Measurements from ENCODE around the gene PLEKHA8.

PLEKHA8 gene

GRCh38 chr7:30062587-30062986, 34.4 kb downstream of the PLEKHA8 start:
- H3K4me2 ChIP-seq (ENCODE audit: low read length) = no peak overlapping the region
- H3K18ac ChIP-seq (ENCODE audit: low read length) = no peak overlapping the region
- no peak for DNase-seq
- H3K4me3 ChIP-seq (ENCODE audit: low read depth, low read length) = no peak overlapping the region
- H2AK5ac ChIP-seq (ENCODE audit: low read length) = no peak overlapping the region
- H3K9ac ChIP-seq (ENCODE audit: low read length) = no peak overlapping the region
- no peak overlapping the region for H3K27ac ChIP-seq (ENCODE audit: low read depth, low read length)
- H3K14ac ChIP-seq (ENCODE audit: low read length) = no peak overlapping the region
- no peak overlapping the region for H4K91ac ChIP-seq (ENCODE audit: low read depth, low read length)
- no peak overlapping the region for H2BK5ac ChIP-seq (ENCODE audit: low read depth, low read length, poor library complexity)
- H3K4ac ChIP-seq (ENCODE audit: low read depth, low read length) = no peak overlapping the region
- H3K9me3 ChIP-seq (ENCODE audit: insufficient read depth, low read depth, low read length) = no peaks in the 10 kb centered on the region
- H2BK12ac ChIP-seq (ENCODE audit: low read length) = no peak overlapping the region
- no peaks in the 10 kb centered on the region for H3K27me3 ChIP-seq (ENCODE audit: insufficient read depth, low read length)
- H3K36me3 ChIP-seq (ENCODE audit: control insufficient read depth in 1 of 2, insufficient read depth in 2 of 2, low read length in 2 of 2) = peaks cover 11 to 28% of the 10 kb centered on the region in 2 experiments
- H3K23ac ChIP-seq (ENCODE audit: low read length) = no peak overlapping the region
- H2BK120ac ChIP-seq (ENCODE audit: insufficient read depth, low read length, poor library complexity) = no peak overlapping the region
- WGBS (ENCODE audit: extremely low coverage, insufficient coverage, insufficient read length) = no CpG with 5 or more reads among the region's 1 CpG
- H2AFZ ChIP-seq (ENCODE audit: insufficient read depth, low read length, poor library complexity) = no peak overlapping the region
- H4K12ac ChIP-seq (ENCODE audit: low read depth, low read length) = no peak overlapping the region
- no peaks in the 10 kb centered on the region for H3K79me2 ChIP-seq (ENCODE audit: control insufficient read depth, insufficient read depth, low read length, poor library complexity)
- H4K8ac ChIP-seq (ENCODE audit: low read depth, low read length) = no peak overlapping the region
- no peaks in the 10 kb centered on the region for H3K4me1 ChIP-seq (ENCODE audit: control insufficient read depth in 1 of 2, insufficient read depth in 2 of 2, low read length in 2 of 2)
- no peaks in the 10 kb centered on the region for H3K79me1 ChIP-seq (ENCODE audit: low read length)

- H4K12ac ChIP-seq (ENCODE audit: low read depth, low read length) = no peak overlapping the region
- no peak overlapping the region for H2BK5ac ChIP-seq (ENCODE audit: low read depth, low read length, poor library complexity)
- H2AFZ ChIP-seq (ENCODE audit: insufficient read depth, low read length, poor library complexity) = no peak overlapping the region
- no peaks in the 10 kb centered on the region for H3K27me3 ChIP-seq (ENCODE audit: insufficient read depth, low read length)
- peaks cover 4 to 5% of the 10 kb centered on the region in 2 experiments for H3K4me1 ChIP-seq (ENCODE audit: control insufficient read depth in 1 of 2, insufficient read depth in 2 of 2, low read length in 2 of 2)
- no peak overlapping the region for H3K23ac ChIP-seq (ENCODE audit: low read length)
- no peak overlapping the region for H3K4me2 ChIP-seq (ENCODE audit: low read length)
- WGBS (ENCODE audit: extremely low coverage, insufficient coverage, insufficient read length) = no CpG with 5 or more reads among the region's 3 CpGs
- H3K79me2 ChIP-seq (ENCODE audit: control insufficient read depth, insufficient read depth, low read length, poor library complexity) = no peaks in the 10 kb centered on the region
- no peak overlapping the region for H3K9ac ChIP-seq (ENCODE audit: low read length)
- no peak overlapping the region for H4K8ac ChIP-seq (ENCODE audit: low read depth, low read length)
- H3K79me1 ChIP-seq (ENCODE audit: low read length) = no peaks in the 10 kb centered on the region
- no peak overlapping the region for H2BK12ac ChIP-seq (ENCODE audit: low read length)
- no peak overlapping the region for H3K14ac ChIP-seq (ENCODE audit: low read length)
- no peak overlapping the region for H2AK5ac ChIP-seq (ENCODE audit: low read length)
- no peak overlapping the region for H3K18ac ChIP-seq (ENCODE audit: low read length)
- no peak overlapping the region for H3K4me3 ChIP-seq (ENCODE audit: low read depth, low read length)
- no peak overlapping the region for H2BK120ac ChIP-seq (ENCODE audit: insufficient read depth, low read length, poor library complexity)
- H3K27ac ChIP-seq (ENCODE audit: low read depth, low read length) = no peak overlapping the region
- peak; percentile 45 to 63 for DNase-seq
- H4K91ac ChIP-seq (ENCODE audit: low read depth, low read length) = no peak overlapping the region
- no peaks in the 10 kb centered on the region for H3K9me3 ChIP-seq (ENCODE audit: insufficient read depth, low read depth, low read length)
- H3K4ac ChIP-seq (ENCODE audit: low read depth, low read length) = no peak overlapping the region
- peaks cover 7 to 26% of the 10 kb centered on the region in 2 experiments for H3K36me3 ChIP-seq (ENCODE audit: control insufficient read depth in 1 of 2, insufficient read depth in 2 of 2, low read length in 2 of 2)
Observed at GRCh38 chr7:30065746-30066145, 37.5 kb downstream of the PLEKHA8 start.

GRCh38 chr7:30066687-30067086, 38.5 kb downstream of the PLEKHA8 start:
- DNase-seq = no peak
- Histone ChIP-seq H2BK120ac (ENCODE audit: insufficient read depth, low read length, poor library complexity) (no peak overlapping the region), H3K79me1 (ENCODE audit: low read length) (no peaks in the 10 kb centered on the region), H3K14ac (ENCODE audit: low read length) (no peak overlapping the region), H3K18ac (ENCODE audit: low read length) (no peak overlapping the region), H2AFZ (ENCODE audit: insufficient read depth, low read length, poor library complexity) (no peak overlapping the region), H4K12ac (ENCODE audit: low read depth, low read length) (no peak overlapping the region), H2AK5ac (ENCODE audit: low read length) (no peak overlapping the region), H2BK5ac (ENCODE audit: low read depth, low read length, poor library complexity) (no peak overlapping the region), H4K8ac (ENCODE audit: low read depth, low read length) (no peak overlapping the region), H3K36me3 (ENCODE audit: control insufficient read depth in 1 of 2, insufficient read depth in 2 of 2, low read length in 2 of 2) (peaks cover 9 to 30% of the 10 kb centered on the region in 2 experiments), H3K4me3 (ENCODE audit: low read depth, low read length) (no peak overlapping the region), H3K79me2 (ENCODE audit: control insufficient read depth, insufficient read depth, low read length, poor library complexity) (no peaks in the 10 kb centered on the region), H3K27ac (ENCODE audit: low read depth, low read length) (no peak overlapping the region), H3K27me3 (ENCODE audit: insufficient read depth, low read length) (no peaks in the 10 kb centered on the region), H4K91ac (ENCODE audit: low read depth, low read length) (no peak overlapping the region), H3K4ac (ENCODE audit: low read depth, low read length) (no peak overlapping the region), H3K4me2 (ENCODE audit: low read length) (no peak overlapping the region), H3K4me1 (ENCODE audit: control insufficient read depth in 1 of 2, insufficient read depth in 2 of 2, low read length in 2 of 2) (peaks cover 4 to 5% of the 10 kb centered on the region in 2 experiments), H3K9me3 (ENCODE audit: insufficient read depth, low read depth, low read length) (no peaks in the 10 kb centered on the region), H3K9ac (ENCODE audit: low read length) (no peak overlapping the region), H3K23ac (ENCODE audit: low read length) (no peak overlapping the region), H2BK12ac (ENCODE audit: low read length) (no peak overlapping the region)
- WGBS (ENCODE audit: extremely low coverage, insufficient coverage, insufficient read length) = no CpG with 5 or more reads among the region's 1 CpG

- Histone ChIP-seq H3K79me2 (ENCODE audit: control insufficient read depth, insufficient read depth, low read length, poor library complexity) (no peaks in the 10 kb centered on the region), H3K14ac (ENCODE audit: low read length) (no peak overlapping the region), H3K4me1 (ENCODE audit: control insufficient read depth in 1 of 2, insufficient read depth in 2 of 2, low read length in 2 of 2) (peaks cover 4 to 5% of the 10 kb centered on the region in 2 experiments), H3K4me3 (ENCODE audit: low read depth, low read length) (no peak overlapping the region), H2BK5ac (ENCODE audit: low read depth, low read length, poor library complexity) (no peak overlapping the region), H3K27ac (ENCODE audit: low read depth, low read length) (no peak overlapping the region), H3K23ac (ENCODE audit: low read length) (no peak overlapping the region), H4K91ac (ENCODE audit: low read depth, low read length) (no peak overlapping the region), H2AK5ac (ENCODE audit: low read length) (no peak overlapping the region), H3K36me3 (ENCODE audit: control insufficient read depth in 1 of 2, insufficient read depth in 2 of 2, low read length in 2 of 2) (peaks cover 9 to 26% of the 10 kb centered on the region in 2 experiments), H2BK120ac (ENCODE audit: insufficient read depth, low read length, poor library complexity) (no peak overlapping the region), H3K27me3 (ENCODE audit: insufficient read depth, low read length) (no peaks in the 10 kb centered on the region), H3K9me3 (ENCODE audit: insufficient read depth, low read depth, low read length) (no peaks in the 10 kb centered on the region), H2BK12ac (ENCODE audit: low read length) (no peak overlapping the region), H3K79me1 (ENCODE audit: low read length) (no peaks in the 10 kb centered on the region), H4K12ac (ENCODE audit: low read depth, low read length) (no peak overlapping the region), H2AFZ (ENCODE audit: insufficient read depth, low read length, poor library complexity) (no peak overlapping the region), H3K9ac (ENCODE audit: low read length) (no peak overlapping the region), H3K4me2 (ENCODE audit: low read length) (no peak overlapping the region), H4K8ac (ENCODE audit: low read depth, low read length) (no peak overlapping the region), H3K18ac (ENCODE audit: low read length) (no peak overlapping the region), H3K4ac (ENCODE audit: low read depth, low read length) (no peak overlapping the region)
- DNase-seq = peak; percentile 73 to 94
Observed at GRCh38 chr7:30068117-30068516, 39.9 kb downstream of the PLEKHA8 start.
